HUDEP-2 (cell line): ENCODE data around the gene LARP1B.
"Not testable (repeated sequence)": the region's sequence is repeated elsewhere in the genome, so short reads cannot be mapped to it uniquely, and the experiment has no call there.

Experiments
- DNase-seq, 76 experiments: peaks; one replicate each; lab custom pipeline; 2025; ENCODE audit not compliant: unreplicated experiment in 76 of 76; lab: John Stamatoyannopoulos, UW

LARP1B gene

DNA sequence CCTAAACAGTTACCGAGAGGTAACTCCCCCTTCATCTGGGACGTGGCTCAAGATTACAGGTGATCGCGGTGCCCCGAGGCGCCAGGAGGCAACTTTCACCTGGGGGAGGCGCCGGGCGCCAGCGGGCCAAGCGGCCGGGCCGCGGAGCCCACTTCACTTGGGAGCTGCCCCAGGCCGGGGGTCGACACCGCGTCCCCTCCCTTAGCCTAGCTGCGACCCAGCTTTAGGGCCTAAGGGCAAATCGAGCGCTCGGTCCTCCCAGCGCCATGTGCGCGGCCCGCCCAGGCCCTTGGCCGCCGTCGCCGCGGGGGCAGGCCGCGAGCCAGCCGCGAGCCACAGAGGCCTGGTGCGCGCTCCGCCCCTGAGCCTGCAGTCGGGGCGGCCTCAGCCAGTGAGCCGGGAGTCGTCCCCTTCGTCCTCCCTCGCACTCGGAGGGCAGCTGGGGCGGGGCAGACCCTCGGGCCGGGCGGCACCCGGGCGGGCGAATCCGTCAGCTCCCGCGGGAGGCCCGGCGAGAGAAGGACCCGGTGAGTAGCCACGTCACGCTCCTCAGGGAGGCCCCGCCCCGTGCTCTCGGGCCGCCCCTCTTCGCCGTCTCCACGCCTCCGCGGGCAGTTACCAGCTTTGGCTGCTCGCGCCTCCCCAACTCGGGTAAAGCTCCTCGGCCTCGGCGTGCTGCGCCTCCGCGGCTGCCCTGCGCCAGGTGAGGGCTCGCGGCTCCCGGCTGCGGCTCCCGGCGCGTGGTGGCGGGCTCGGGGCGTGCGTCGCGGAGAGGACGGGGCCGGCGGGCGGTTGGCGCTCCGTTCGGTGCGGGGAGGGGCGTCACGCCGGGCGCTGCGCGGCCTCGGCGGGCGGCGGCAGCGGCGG is at the start of gene LARP1B:
LARP1B (plus strand) TSS at position 614 of the 867 bp plus-strand sequence. CDS start 13,640 bp downstream, outside the sequence.
- DNase-seq = peak; percentile 36 to 97 (median 95)

DNA sequence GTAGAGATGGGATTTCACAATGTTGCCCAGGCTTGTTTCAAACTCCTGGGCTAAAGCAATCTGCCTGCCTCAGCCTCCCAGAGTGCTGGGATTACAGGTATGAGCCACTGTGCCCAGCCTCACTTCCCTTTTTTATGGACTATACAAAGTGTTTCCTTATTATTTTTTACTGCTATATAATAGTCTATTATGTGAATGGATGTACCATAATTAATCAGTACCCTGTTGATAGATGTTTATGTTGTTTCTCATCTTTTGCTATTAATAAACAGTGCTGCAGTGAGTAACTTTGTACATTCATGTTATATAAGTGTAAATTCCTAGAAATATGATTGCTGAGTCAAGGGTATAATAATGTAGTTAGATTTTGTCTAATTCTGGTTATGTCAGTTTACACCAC is 35.8 kb upstream of the LARP1B start:
- no peak for DNase-seq

DNA sequence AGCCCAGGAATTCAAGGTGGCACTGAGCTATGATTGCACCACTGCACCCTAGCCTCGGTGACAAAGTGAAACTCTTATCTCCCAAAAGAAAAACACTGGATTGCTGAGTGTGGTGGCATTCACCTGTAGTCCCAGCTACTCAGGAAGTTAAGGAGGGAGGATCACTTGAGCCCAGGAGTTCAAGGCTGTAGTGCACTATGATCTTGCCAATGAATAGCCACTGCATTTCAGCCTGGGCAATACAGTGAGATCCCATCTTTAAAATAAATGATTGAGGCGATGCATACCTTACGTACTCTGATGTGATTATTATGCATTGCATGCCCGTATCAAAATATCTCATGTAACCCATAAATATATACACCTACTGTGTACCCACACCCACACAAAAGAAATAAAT is 31.2 kb upstream of the LARP1B start:
- DNase-seq = no peak

DNA sequence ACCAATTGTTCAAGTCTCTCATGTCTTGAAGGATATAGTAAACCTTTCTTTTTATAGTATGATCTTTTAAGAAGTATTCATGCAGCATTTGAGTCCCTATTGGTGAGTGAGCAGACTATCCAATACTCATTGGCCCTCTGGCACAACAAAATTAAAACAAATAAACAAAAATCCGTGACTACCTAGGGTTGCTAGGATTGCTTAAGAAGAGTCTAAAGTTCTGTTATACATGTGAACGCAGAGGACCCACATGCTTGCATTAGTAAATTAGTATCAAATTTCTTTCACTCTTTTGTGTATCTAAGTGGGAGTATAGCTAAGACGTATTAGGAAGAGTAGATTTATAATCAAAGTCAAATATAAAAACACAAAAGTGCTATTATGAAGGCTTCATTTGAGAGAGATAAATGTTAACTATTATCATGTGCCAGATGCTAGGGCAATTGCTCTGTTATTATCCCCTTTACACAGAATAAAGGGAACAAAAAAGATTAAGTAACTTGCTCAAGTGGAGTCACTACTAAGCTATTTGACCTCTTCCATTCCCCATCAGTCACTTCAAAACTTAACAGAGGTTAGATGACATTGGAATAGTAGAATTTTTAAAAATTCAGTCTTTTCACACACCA is 29.2 kb upstream of the LARP1B start:
- no peak for DNase-seq

DNA sequence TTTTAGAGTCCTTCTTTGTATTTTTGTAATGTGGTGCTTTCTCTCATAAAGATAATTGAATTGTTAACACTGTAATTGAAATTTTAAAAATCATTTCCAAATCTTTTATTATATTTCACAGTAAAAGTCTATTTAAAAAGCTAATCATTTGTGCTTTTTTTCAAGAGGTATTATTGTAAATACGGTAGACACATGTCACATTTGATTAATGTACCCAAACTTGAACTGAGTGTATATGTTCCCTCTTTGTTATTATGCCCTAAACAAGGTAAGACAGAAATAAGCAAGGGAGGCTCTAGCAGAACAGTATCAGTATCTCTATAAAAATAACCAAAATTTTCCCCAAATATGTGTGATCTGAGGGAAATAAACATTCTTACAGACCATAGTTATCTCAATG is 21.5 kb upstream of the LARP1B start:
- DNase-seq = no peak

DNA sequence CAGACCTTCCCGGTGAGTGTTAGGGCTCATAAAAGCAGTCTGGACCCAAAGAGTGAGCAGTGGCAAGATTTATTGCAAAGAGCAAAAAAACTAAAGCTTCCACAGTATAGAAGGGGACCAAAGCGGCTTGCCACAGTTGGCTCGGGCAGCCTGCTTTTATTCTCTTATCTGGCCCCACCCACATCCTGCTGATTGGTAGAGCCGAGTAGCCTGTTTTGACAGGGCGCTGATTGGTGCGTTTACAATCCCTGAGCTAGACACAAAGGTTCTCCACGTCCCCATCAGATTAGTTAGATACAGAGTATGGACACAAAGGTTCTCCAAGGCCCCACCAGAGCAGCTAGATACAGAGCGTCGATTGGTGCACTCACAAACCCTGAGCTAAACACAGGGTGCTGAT is 14.1 kb upstream of the LARP1B start:
- not testable (repeated sequence) for DNase-seq

DNA sequence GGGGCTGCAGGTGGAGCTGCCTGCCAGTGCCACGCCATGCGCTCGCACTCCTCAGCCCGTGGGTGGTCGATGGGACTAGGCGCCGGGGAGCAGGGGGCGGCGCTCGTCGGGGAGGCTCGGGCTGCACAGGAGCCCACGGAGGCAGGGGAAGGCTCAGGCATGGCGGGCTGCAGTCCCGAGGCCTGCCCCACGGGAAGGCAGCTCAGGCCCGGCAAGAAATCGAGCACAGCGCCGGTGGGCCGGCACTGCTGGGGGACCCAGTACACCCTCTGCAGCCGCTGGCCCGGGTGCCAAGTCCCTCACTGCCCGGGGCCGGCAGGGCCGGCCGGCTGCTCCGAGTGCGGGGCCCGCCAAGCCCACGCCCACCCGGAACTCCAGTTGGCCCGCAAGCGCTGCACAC is 13.6 kb upstream of the LARP1B start:
- DNase-seq = not testable (repeated sequence)

DNA sequence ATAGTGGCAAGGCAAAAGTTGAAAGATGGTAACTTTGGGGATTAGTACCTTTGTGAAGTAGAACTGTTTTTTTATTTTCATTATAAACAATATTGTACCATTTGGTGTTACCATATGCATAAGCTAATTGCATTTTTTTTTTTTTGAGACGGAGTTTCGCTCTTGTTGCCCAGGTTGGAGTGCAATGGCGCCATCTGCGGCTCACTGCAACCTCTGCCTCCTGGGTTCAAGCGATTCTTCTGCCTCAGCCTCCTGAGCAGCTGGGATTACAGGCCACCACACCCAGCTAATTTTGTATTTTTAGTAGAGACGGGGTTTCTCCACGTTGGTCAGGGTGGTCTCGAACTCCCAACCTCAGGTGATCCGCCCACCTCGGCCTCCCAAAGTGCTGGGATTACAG is 9.9 kb upstream of the LARP1B start:
- peak in 23 of 76 experiments; percentile 1 to 32 (median 8) for DNase-seq

DNA sequence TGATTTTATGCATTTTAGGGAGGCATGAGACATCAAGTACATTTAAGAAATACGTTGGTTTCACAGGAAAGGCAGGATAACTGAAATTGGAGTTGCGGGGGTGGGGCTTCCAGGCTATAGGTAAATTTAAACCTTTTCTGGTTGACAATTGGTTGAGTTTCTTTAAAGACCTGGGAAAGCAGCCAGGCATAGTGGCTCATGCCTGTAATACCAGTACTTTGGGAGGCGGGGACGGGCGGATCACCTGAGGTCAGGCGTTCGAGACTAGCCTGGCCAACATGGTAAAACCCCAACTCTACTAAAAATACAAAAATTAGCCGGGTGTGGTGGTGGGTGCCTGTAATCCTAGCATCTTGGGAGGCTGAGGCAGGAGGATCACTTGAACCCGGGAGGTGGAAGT is 6.2 kb upstream of the LARP1B start:
- not testable (repeated sequence) for DNase-seq

DNA sequence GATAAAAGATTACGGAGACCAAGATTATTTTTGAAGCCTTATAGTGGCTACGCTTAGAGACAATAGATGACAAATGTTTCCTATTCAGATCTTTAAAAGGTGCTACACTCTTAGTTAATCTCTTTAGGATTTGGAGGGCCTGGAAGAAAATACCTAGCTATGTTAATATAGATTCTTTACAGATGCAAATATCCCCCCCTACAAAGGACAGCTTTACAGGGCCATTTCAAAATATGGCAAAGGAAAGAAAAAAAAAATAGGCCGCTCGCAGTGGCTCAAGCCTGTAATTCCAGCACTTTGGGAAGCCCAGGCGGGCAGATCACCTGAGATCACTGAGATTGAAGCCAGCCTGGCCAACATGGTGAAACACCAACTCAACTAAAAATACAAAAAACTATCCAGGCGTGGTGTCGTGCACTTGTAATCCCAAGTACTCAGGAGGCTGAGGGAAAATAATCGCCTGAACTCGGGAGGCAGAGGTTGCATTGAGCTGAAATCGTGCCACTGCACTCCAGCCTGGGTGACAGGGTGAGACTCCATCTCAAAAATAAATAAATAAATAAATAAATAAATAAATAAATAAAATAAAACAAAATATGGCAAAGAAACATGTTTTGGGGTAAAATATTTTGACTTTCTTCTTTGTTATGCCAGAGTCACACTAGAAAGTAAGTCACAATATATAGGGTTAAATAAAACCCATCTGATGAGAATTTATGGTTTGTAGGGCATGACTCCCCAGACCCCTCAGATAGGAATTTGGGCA is 5.5 kb upstream of the LARP1B start:
- not testable (repeated sequence) for DNase-seq

DNA sequence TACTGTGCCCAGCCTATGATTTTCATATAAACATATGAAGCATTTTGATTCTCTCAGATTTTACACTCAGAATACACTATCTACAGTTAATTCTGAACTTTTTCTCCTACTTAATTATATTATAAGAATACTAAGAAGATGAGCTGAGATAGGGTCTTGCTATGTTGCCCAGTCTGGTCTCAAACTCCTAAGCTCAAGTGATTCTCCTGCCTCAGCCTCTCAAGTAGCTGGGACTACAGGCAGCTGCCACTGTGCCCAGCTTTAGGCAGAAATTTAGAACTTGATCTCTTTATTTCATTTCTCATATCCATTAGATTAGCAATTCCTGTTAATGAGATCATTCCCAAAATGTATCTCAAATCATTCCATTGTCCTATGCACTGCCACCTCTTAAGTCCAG is 4.7 kb upstream of the LARP1B start:
- DNase-seq = no peak

DNA sequence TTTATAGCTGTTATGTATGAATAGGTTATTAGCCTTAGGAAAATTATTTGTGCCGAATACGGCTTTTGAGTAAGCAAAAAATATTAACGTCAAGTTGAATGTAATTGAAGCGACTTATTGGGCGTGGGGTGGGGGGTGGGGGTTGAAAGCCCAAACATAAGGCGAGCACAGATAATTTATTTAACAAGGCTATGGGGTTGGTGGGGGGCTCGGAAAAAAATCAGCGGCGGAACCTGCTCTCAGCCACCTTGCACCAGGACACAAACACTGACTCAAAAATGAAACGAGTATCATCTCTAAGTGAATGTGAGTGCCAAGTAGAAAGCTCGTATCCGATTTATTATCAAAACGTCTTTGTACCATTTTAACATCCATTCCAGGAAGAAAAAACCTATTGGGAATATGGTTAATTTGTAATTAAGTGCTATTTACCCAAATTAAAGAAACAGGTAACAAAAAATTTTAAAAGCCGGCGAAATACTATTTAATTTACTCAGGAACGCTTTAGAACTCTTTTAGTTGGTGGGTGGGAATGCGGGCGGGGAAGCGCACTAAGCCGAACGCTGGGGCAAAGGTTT is 902 bp upstream of the LARP1B start:
- peak in 3 of 76 experiments; percentile 17 to 33 (median 28) for DNase-seq

DNA sequence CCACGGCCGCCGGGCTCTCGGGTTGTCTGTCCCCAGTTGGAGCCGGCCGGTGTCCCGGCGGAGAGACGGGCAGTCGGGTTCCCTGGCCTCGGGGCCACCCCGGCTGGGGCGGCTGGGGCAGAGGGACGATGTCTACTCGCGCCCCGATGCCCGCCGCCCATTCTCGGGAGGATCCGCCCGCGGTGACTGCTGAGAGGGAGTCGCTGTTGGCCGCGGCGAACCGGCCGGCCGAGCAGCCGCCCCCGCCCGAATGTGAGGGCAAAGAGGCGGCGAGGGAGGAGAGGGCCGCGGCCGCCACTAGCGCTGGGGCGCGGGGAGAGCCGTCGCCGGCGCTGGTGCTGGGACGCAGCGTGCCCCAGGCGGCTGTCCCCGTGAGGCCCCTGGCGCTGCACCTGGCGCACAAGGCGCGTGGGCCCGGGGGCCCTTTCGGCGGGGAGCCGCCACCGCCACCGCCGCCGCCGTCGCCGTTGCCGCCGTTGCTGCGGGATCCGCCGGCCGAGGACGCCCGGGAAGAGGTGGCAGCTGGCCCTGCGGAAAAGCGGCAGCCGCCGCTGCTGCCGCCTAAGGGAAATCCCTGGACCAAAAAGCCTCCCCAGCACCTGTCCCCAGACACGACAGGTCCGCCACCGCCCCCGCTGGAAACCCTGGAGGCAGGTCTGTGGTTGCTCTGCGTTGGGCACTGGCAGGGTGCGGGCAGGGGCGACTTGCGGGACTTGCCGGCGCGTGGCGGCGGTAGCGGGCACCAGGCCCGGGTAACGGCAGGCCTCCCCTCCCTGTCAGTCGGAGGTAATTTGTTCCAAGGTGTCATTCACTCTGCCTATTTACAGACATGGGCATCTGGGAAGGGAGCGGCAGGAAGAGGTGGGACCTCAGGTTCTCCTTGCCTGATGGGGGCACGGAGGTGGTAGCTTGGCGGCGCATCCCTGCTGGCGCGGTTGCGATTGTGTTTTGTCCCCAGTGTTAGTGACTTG is 739 bp downstream of the LARP1B start:
- peak in 67 of 76 experiments; percentile 1 to 71 (median 40) for DNase-seq

DNA sequence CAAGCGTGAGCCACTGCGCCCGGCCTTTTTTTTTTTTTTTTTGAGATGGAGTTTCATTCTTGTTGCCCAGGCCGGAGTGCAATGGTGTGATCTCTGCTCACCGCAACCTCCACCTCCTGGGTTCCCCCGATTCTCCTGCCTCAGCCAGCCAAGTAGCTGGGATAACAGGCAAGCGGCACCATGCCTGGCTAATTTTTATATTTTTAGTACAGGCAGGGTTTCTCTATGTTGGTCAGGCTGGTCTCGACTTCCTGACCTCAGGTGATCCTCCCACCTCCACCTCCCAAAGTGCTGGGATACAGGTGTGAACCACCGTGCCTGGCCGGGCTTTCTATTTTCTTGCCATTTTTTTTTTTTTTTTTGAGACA is 5.3 kb downstream of the LARP1B start:
- DNase-seq = not testable (repeated sequence)

DNA sequence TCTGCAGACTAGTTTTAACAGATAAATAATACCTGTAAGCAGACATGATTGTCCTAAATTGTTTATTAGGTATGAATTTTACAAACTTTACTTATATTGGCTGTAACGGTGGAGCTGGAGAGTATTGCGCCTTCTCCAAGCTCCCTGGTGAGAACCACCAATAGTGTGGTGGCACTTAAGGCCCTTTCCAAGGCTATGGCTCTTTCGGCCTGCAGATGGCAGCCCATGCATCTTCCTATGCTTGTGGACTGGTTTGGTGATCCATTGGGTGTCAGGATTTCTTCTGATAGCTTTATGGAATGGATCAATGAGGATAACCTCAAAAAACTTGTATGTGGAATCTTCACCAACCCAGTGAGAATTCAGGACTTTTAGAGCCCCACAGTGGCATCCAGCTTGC is 7.8 kb downstream of the LARP1B start:
- DNase-seq = peak in 48 of 76 experiments; percentile 1 to 45 (median 14)

DNA sequence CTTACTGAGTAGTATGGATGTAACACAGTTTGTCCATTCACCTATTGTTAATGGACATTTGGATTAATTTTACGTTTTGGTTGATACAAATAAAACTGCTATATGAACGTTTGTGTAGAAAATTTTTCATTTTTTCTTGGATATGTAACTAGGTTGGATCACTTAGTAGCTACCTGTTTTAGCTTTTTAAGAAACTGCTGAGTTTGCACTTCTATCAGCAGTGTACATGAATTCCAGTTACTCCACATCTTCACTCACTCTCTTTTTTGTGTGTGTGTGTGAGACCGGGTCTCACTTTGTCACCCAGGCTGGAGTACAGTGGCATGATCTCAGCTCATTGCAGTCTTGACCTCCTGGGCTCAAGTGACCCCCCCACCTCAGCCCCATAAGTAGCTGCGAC is 15.4 kb downstream of the LARP1B start:
- DNase-seq = no peak

DNA sequence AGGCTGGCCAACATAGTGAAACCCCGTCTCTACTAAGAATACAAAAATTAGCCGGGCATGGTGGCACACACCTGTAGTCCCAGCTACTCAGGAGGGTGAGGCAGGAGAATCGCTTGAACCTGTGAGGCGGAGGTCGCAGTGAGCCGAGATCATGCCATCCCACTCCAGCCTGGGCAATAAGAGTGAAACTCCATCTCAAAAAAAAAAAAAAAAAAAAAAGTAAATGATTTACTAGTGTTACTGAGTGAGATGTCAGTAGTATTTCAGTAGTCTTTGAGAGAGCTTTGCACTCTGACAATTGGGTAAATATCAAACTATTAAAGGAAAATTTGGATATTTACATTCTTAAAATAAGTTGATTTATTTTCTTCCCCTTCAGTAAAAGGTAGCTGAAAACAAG is 34.2 kb downstream of the LARP1B start:
- DNase-seq = not testable (repeated sequence)

DNA sequence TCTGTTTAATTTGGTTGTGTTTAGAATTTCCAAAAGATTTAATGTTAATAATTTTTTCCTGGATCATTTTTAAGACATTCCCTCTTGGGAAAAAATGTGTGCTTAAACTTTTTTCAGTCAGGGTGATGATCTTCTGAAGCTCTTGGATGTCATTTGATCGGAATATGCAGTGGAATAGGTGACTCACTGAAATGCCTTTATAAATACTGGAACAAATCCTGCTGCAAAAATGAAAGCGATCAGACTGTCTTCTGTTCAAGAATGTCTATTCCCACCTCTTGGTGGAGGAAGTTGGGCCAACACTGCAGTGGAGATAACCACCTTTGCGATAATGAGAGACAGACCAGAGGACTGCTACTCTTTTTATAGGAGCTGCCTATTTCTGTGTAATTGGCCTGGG is 46.7 kb downstream of the LARP1B start:
- DNase-seq = no peak

DNA sequence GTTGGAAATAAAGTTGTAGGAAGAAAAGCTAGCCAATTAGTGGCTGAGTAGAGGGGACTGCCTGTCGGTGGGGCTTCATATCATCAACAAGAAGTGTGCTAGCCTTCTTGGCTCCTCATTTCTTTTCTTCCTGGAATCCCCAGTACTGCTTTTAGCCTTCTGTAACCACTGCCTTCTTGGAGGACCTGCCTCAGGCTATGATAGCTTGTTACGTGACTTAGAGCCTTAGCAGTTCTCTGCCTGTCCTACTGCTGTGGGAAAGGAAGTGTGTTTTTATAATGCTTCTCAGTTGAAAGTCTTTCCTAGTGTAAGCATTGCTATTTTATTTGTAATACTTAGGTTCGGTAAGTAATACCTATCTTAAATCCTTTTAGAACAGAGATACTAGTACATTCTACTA is 61.9 kb downstream of the LARP1B start:
- DNase-seq = no peak

DNA sequence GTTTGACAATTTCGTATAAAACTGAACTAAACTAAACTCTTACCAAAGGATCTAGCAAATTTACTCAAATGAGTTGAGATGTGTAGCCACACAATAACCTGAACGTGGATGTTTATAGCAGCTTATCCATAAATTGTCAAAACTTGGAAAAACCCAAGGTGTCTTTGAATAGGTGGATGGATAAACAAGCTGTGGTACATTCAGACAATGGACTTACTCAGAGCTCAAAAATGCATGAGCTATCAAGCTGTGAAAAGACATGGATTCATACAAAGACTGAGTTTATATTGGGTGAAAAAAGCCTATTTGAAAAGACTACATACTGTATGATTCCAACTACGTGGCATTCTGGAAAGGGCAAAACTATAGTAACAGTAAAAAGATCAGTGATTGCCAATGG is 69.5 kb downstream of the LARP1B start:
- no peak for DNase-seq
